ENCODE measurements around the gene SH3RF3. TPM values are rescaled to one million over a fixed set of nuclear protein-coding genes. Genes with fewer than 3 reads are reported as not detected.

SH3RF3 gene
- total RNA-seq, 4 donors from 2014 or later = 2.4 to 5.5 (median 2.9) TPM

GRCh38 chr2:109256921-109257320 lies 127.9 kb downstream of the SH3RF3 start:
- no peak for DNase-seq
- TF ChIP-seq POLR2A (IDR thresholded peaks at IDR 0.05) (no peak), CTCF (IDR thresholded peaks at IDR 0.05) (no peak)
- 52 to 71% methylated on average over 2 to 6 of the region's 7 CpGs for WGBS, 2 donors
- Histone ChIP-seq H3K27me3 (no peaks in the 10 kb centered on the region), H3K4me1 (peaks cover 11 to 49% (median 14%) of the 10 kb centered on the region in 3 donors), H3K4me3 (no peak overlapping the region), H3K27ac (no peak overlapping the region), H3K9me3 (no peaks in the 10 kb centered on the region), H3K36me3 (no peaks in the 10 kb centered on the region)
- intact Hi-C loops (cut with DNase I) = no loop called here

GRCh38 chr2:109257653-109258052 lies 128.6 kb downstream of the SH3RF3 start:
- Histone ChIP-seq H3K4me1 (peaks cover 11 to 52% (median 14%) of the 10 kb centered on the region in 3 donors), H3K27ac (peak overlapping the region in 1 of 4 donors; percentile 61), H3K36me3 (no peaks in the 10 kb centered on the region), H3K9me3 (no peaks in the 10 kb centered on the region), H3K27me3 (no peaks in the 10 kb centered on the region), H3K4me3 (no peak overlapping the region)
- intact Hi-C loops (cut with DNase I) = no loop called here
- no peak for DNase-seq
- WGBS, 2 donors = 71 to 78% methylated on average over 2 to 3 of the region's 3 CpGs
- TF ChIP-seq CTCF (IDR thresholded peaks at IDR 0.05) (no peak), POLR2A (IDR thresholded peaks at IDR 0.05) (no peak)

GRCh38 chr2:109258376-109258775 lies 129.4 kb downstream of the SH3RF3 start:
- TF ChIP-seq CTCF (IDR thresholded peaks at IDR 0.05) (no peak), POLR2A (IDR thresholded peaks at IDR 0.05) (no peak)
- Histone ChIP-seq H3K27me3 (no peaks in the 10 kb centered on the region), H3K9me3 (no peaks in the 10 kb centered on the region), H3K4me1 (peaks cover 11 to 52% (median 14%) of the 10 kb centered on the region in 3 donors), H3K27ac (peak overlapping the region in 1 of 4 donors; percentile 3), H3K36me3 (no peaks in the 10 kb centered on the region), H3K4me3 (no peak overlapping the region)
- 76 to 90% methylated on average over 7 to 8 of the region's 9 CpGs for WGBS, 2 donors
- DNase-seq = no peak
- intact Hi-C loops (cut with DNase I) = no loop called here

GRCh38 chr2:109258905-109259540 lies 130.0 kb downstream of the SH3RF3 start:
- Histone ChIP-seq H3K4me3 (no peak overlapping the region), H3K4me1 (peaks cover 11 to 52% (median 14%) of the 10 kb centered on the region in 3 donors), H3K36me3 (no peaks in the 10 kb centered on the region), H3K27me3 (no peaks in the 10 kb centered on the region), H3K27ac (no peak overlapping the region), H3K9me3 (no peaks in the 10 kb centered on the region)
- no peak for TF ChIP-seq CTCF (IDR thresholded peaks at IDR 0.05)
- TF ChIP-seq POLR2A (IDR thresholded peaks at IDR 0.05) = no peak
- intact Hi-C loops (cut with DNase I) = no loop called here
- no peak for DNase-seq
- WGBS, 2 donors = 73 to 83% methylated on average over 2 to 8 of the region's 11 CpGs

GRCh38 chr2:109259671-109260070 lies 130.7 kb downstream of the SH3RF3 start:
- no peak for DNase-seq
- WGBS, 2 donors = 76 to 91% methylated on average over 8 of the region's 8 CpGs
- intact Hi-C loops (cut with DNase I) = no loop called here

More at GRCh38 chr2:109259671-109260070, 130.7 kb downstream of the SH3RF3 start:
- Histone ChIP-seq H3K27me3 (no peaks in the 10 kb centered on the region), H3K27ac (no peak overlapping the region), H3K4me1 (peaks cover 11 to 55% (median 14%) of the 10 kb centered on the region in 3 donors), H3K36me3 (no peaks in the 10 kb centered on the region), H3K9me3 (no peaks in the 10 kb centered on the region), H3K4me3 (no peak overlapping the region)
- TF ChIP-seq CTCF (IDR thresholded peaks at IDR 0.05) (no peak), POLR2A (IDR thresholded peaks at IDR 0.05) (no peak)
